Ascending aorta (tissue), 2 donors: ENCODE data around the gene JMJD4. TPM values are rescaled to one million over a fixed set of nuclear protein-coding genes. Genes with fewer than 3 reads are reported as not detected.

Source experiments
- DNase-seq, 2 donors: peaks; one replicate each; pipeline ENCODE4 v3.0.0-alpha.2; 2019; ENCODE audit warnings: low spot score in 2 of 2
- H3K27ac ChIP-seq, 2 donors: fragments of 200-600 bp; sonication (generic); one replicate each; pipeline ENCODE4 v1.5.1; 2016 to 2017; ENCODE audit warnings: mild to moderate bottlenecking in 1 of 2
- H3K27me3 ChIP-seq: fragments of 200-600 bp; sonication (generic); one replicate; pipeline ENCODE4 v1.5.1; 2017
- H3K36me3 ChIP-seq, 2 donors: fragments of 200-600 bp; sonication (generic); one replicate each; pipeline ENCODE4 v1.5.1; 2016
- H3K4me1 ChIP-seq, 2 donors: fragments of 200-600 bp; sonication (generic); one replicate each; pipeline ENCODE4 v1.5.1; 2016 to 2017; ENCODE audit warnings: mild to moderate bottlenecking in 1 of 2
- H3K4me3 ChIP-seq, 2 donors: fragments of 200-600 bp; sonication (generic); one replicate each; pipeline ENCODE4 v1.5.1; 2016 to 2017; ENCODE audit warnings: mild to moderate bottlenecking in 1 of 2
- H3K9me3 ChIP-seq, 2 donors: fragments of 200-600 bp; sonication (generic); one replicate each; pipeline ENCODE4 v1.5.1; 2016
- CTCF ChIP-seq, 3 experiments: fragments of 200-600 bp in 2 of 3; fragments of 450-650 bp in 1 of 3; sonication (generic) in 2 of 3; IDR thresholded peaks; one replicate each; pipeline ENCODE4 v1.5.1; 2016 to 2019; ENCODE audit warnings: antibody characterized with exemption in 3 of 3, mild to moderate bottlenecking in 1 of 3, moderate library complexity in 1 of 3
- intact Hi-C: fragments of 100-400 bp; cut with DNase I; formaldehyde crosslinking; loops from one replicate; pipeline ENCODE4 v1.15.1; 2023
- total RNA-seq: library from RNA; depleted of rRNA; stranded (reverse); fragments of >200 nt; gene quantifications from one replicate; pipeline ENCODE4 v1.1.0, GENCODE V29; 2016

JMJD4 gene
- total RNA-seq, 1 donor from 2014 or later = 10.6 TPM

DNA sequence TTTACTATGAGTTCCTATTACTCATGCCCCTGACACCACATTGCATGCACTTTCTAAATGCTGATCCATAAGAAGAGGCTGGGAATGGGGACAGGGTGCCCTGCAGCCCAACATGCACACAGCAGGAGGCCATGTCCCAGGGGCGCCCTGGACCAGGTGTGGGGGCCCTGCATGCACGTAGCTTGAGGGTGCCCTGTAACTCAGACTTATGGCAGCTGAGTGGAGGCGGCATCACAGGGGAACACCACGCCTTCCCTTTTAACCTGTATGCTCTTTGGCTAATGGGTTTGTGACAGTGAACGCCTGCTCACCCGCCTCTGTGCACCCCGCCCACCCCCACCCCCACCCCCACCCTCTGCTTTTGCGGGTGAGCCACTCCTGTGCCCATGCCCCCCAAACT is 36.2 kb upstream of the JMJD4 start:
- no peaks in the 10 kb centered on the region for H3K27me3 ChIP-seq
- peaks cover 3 to 10% of the 10 kb centered on the region in 2 donors for H3K4me1 ChIP-seq
- no peak overlapping the region for H3K27ac ChIP-seq
- DNase-seq = no peak
- TF ChIP-seq CTCF (IDR thresholded peaks at IDR 0.05) = no peak
- H3K9me3 ChIP-seq = no peaks in the 10 kb centered on the region
- H3K4me3 ChIP-seq = no peak overlapping the region
- H3K36me3 ChIP-seq = peaks cover 28 to 51% of the 10 kb centered on the region in 2 donors
- intact Hi-C loops = no loop called here

DNA sequence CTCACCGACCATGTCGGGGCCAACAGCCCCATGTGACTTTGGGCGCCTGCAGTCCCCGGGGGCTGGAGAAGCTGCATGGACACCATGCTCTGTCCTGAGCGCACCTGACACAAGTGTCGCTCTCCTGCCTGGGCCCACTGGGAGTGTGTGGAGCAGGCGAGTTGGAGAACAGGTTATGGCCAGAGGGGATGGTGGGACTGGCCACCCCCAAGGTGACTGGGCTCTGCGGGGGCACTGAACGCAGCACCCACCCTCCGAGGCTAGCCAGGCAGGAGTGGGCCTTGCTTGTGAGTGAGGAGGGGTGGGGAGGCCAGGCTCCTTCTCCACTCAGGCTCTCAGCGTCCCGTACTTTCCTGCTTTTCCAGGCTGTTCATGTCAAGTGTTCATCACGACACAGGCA is 35.7 kb upstream of the JMJD4 start:
- DNase-seq = no peak
- TF ChIP-seq CTCF (IDR thresholded peaks at IDR 0.05) = no peak
- H3K27ac ChIP-seq = no peak overlapping the region
- H3K4me3 ChIP-seq = no peak overlapping the region
- H3K9me3 ChIP-seq = no peaks in the 10 kb centered on the region
- peaks cover 28 to 46% of the 10 kb centered on the region in 2 donors for H3K36me3 ChIP-seq
- H3K4me1 ChIP-seq = peaks cover 3 to 10% of the 10 kb centered on the region in 2 donors
- intact Hi-C loops = no loop called here
- no peaks in the 10 kb centered on the region for H3K27me3 ChIP-seq

DNA sequence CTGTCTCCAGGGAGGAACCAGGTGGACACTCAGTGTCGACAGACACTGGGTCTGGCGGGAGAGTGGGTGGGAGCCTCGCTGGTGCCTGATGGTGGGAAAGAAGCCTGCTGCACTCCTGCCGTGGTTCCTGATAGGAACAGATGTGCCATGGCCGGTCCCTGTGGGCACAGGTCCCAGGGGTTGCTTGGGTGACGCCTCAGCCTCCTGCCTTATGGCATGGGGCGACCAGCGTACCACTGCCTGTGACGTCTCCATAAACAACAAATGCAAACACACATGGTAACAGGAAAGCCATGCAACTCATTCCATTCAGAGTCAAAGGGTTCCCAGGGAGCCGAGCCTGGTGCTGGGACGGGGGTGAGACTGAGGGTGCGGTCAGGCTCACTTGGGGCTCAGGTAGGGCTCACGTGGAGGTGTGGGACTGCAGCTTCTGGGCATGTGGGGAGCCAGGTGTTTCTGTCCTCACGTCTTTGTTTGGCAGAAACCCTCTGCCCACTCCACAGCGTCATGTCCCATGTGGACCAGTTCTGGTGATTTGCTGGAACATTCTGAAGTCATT is 34.9 kb upstream of the JMJD4 start:
- intact Hi-C loops = no loop called here
- Histone ChIP-seq H3K27ac (no peak overlapping the region), H3K9me3 (no peaks in the 10 kb centered on the region), H3K4me1 (peaks cover 3 to 9% of the 10 kb centered on the region in 2 donors), H3K4me3 (no peak overlapping the region), H3K27me3 (no peaks in the 10 kb centered on the region), H3K36me3 (peaks cover 28 to 47% of the 10 kb centered on the region in 2 donors)
- TF ChIP-seq CTCF (IDR thresholded peaks at IDR 0.05) = no peak
- no peak for DNase-seq

GRCh38 chr1:227769047-227769935 is 34.2 kb upstream of the JMJD4 start:
- Histone ChIP-seq H3K9me3 (no peaks in the 10 kb centered on the region), H3K27me3 (no peaks in the 10 kb centered on the region), H3K4me3 (no peak overlapping the region), H3K36me3 (peaks cover 28 to 49% of the 10 kb centered on the region in 2 donors), H3K4me1 (peaks cover 0 to 2% of the 10 kb centered on the region in 2 donors), H3K27ac (no peak overlapping the region)
- no peak for DNase-seq
- intact Hi-C loops = no loop called here
- no peak for TF ChIP-seq CTCF (IDR thresholded peaks at IDR 0.05)

- intact Hi-C loops = no loop called here
- peaks cover 28 to 51% of the 10 kb centered on the region in 2 donors for H3K36me3 ChIP-seq
- H3K27me3 ChIP-seq = no peaks in the 10 kb centered on the region
- no peaks in the 10 kb centered on the region for H3K4me1 ChIP-seq
- H3K9me3 ChIP-seq = no peaks in the 10 kb centered on the region
- DNase-seq = no peak
- no peak for TF ChIP-seq CTCF (IDR thresholded peaks at IDR 0.05)
- H3K4me3 ChIP-seq = no peak overlapping the region
- H3K27ac ChIP-seq = no peak overlapping the region
These were observed 33.5 kb upstream of the JMJD4 start for GRCh38 chr1:227768640-227769039.
